WTC11 (cell line): Measurements from ENCODE around the gene HEXD.

Experiments used
- E2F5 ChIP-seq: sonication (generic); formaldehyde crosslinking; IDR thresholded peaks from 2 replicates; pipeline ENCODE4 v1.8.1; 2022; ENCODE audit warnings: mild to moderate bottlenecking, moderate library complexity, missing genetic modification reagents
- KAT7 ChIP-seq: sonication (generic); formaldehyde crosslinking; IDR thresholded peaks from 2 replicates; pipeline ENCODE4 v1.8.1; 2023; ENCODE audit warnings: missing genetic modification reagents, mild to moderate bottlenecking, borderline replicate concordance
- MAX ChIP-seq: sonication (generic); formaldehyde crosslinking; IDR thresholded peaks from 2 replicates; pipeline ENCODE4 v1.8.0; 2022; ENCODE audit warnings: mild to moderate bottlenecking, missing genetic modification reagents
- MXD4 ChIP-seq: fragments of 250-450 bp; sonication (Bioruptor Pico); IDR thresholded peaks from 2 replicates; pipeline ENCODE4 v1.8.0; 2021; ENCODE audit warnings: mild to moderate bottlenecking, moderate library complexity, borderline replicate concordance
- NFYB ChIP-seq: sonication (generic); formaldehyde crosslinking; conservative IDR thresholded peaks from 2 replicates; pipeline ENCODE4 v1.8.0; 2022; ENCODE audit warnings: low read depth, missing genetic modification reagents
- PREB ChIP-seq: sonication (generic); formaldehyde crosslinking; IDR thresholded peaks from 2 replicates; pipeline ENCODE4 v1.8.1; 2022; ENCODE audit warnings: mild to moderate bottlenecking, missing genetic modification reagents, moderate library complexity, borderline replicate concordance
- TF ChIP-seq, protein P1 (sequence below): fragments of 200-600 bp; IDR thresholded peaks from 2 replicates; pipeline ENCODE4 v1.8.0; 2022; ENCODE audit warnings: antibody characterized with exemption
- TF ChIP-seq, protein P2 (sequence below): sonication (generic); formaldehyde crosslinking; conservative IDR thresholded peaks from 2 replicates; pipeline ENCODE4 v1.8.1; 2022; ENCODE audit warnings: mild to moderate bottlenecking, missing genetic modification reagents

GRCh38 chr17:82384730-82385481 lies 33.2 kb upstream of the HEXD start:
- TF ChIP-seq, protein P1, sequence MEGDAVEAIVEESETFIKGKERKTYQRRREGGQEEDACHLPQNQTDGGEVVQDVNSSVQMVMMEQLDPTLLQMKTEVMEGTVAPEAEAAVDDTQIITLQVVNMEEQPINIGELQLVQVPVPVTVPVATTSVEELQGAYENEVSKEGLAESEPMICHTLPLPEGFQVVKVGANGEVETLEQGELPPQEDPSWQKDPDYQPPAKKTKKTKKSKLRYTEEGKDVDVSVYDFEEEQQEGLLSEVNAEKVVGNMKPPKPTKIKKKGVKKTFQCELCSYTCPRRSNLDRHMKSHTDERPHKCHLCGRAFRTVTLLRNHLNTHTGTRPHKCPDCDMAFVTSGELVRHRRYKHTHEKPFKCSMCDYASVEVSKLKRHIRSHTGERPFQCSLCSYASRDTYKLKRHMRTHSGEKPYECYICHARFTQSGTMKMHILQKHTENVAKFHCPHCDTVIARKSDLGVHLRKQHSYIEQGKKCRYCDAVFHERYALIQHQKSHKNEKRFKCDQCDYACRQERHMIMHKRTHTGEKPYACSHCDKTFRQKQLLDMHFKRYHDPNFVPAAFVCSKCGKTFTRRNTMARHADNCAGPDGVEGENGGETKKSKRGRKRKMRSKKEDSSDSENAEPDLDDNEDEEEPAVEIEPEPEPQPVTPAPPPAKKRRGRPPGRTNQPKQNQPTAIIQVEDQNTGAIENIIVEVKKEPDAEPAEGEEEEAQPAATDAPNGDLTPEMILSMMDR: no peak
- TF ChIP-seq MXD4 (CRISPR knock-in tag) (no peak), KAT7 (no peak), PREB (CRISPR knock-in tag) (no peak), NFYB (CRISPR knock-in tag) (no peak), E2F5 (CRISPR knock-in tag) (no peak), MAX (CRISPR knock-in tag) (no peak)
- TF ChIP-seq, protein P2, sequence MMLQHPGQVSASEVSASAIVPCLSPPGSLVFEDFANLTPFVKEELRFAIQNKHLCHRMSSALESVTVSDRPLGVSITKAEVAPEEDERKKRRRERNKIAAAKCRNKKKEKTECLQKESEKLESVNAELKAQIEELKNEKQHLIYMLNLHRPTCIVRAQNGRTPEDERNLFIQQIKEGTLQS (CRISPR knock-in tag): no peak
